Transverse colon (tissue), 4 donors: ENCODE measurements around the gene IGFL2. TPM values are rescaled to one million over a fixed set of nuclear protein-coding genes. Genes with fewer than 3 reads are reported as not detected.

Experiments used
- DNase-seq: peaks from one replicate; pipeline ENCODE4 v3.0.0-alpha.2; 2019
- H3K27ac ChIP-seq, 4 donors: fragments of 200-600 bp; sonication (generic); 2 replicates each; pipeline ENCODE4 v1.5.1; 2016 to 2018; ENCODE audit warnings: inconsistent platforms in 4 of 4
- H3K27me3 ChIP-seq: fragments of 200-600 bp; sonication (generic); 2 replicates; pipeline ENCODE4 v1.5.1; 2017; ENCODE audit warnings: inconsistent platforms
- H3K36me3 ChIP-seq, 4 donors: fragments of 200-600 bp; sonication (generic); 2 replicates each; pipeline ENCODE4 v1.5.1; 2017 to 2019; ENCODE audit warnings: inconsistent platforms in 4 of 4
- H3K4me1 ChIP-seq, 4 donors: fragments of 200-600 bp; sonication (generic); 2 replicates each; pipeline ENCODE4 v1.5.1; 2017 to 2020; ENCODE audit warnings: inconsistent platforms in 4 of 4
- H3K4me3 ChIP-seq, 4 donors: fragments of 200-600 bp; sonication (generic); 1 replicate in 1 of 4; 2 replicates in 3 of 4; pipeline versions ENCODE4 v1.5.1 to v1.6.1; 2017 to 2019; ENCODE audit warnings: inconsistent platforms in 4 of 4
- H3K9me3 ChIP-seq, 2 donors: fragments of 200-600 bp; sonication (generic); 2 replicates each; pipeline ENCODE4 v1.5.1; 2017 to 2019; ENCODE audit warnings: inconsistent platforms in 2 of 2
- CTCF ChIP-seq, 5 experiments: fragments of 200-600 bp in 3 of 5; fragments of 450-650 bp in 2 of 5; sonication (generic) in 3 of 5; IDR thresholded peaks; 1 replicate in 2 of 5; 2 replicates in 3 of 5; pipeline ENCODE4 v1.5.1; 2016 to 2017; ENCODE audit warnings: antibody characterized with exemption in 5 of 5, inconsistent platforms in 3 of 5, mild to moderate bottlenecking in 2 of 5, moderate library complexity in 1 of 5
- EP300 ChIP-seq: sonication (generic); formaldehyde crosslinking; IDR thresholded peaks from one replicate; pipeline ENCODE4 v1.6.1; 2017; ENCODE audit warnings: antibody characterized with exemption, low read depth
- POLR2A ChIP-seq: fragments of 450-650 bp; IDR thresholded peaks from one replicate; pipeline ENCODE4 v1.6.1; 2016; ENCODE audit warnings: antibody characterized with exemption, mild to moderate bottlenecking, moderate library complexity
- POLR2AphosphoS5 ChIP-seq, 3 donors: sonication (generic); formaldehyde crosslinking; IDR thresholded peaks; one replicate each; pipeline ENCODE4 v1.6.1; 2016; ENCODE audit warnings: antibody characterized with exemption in 3 of 3
- WGBS, 2 donors: methylation state at CpG; one replicate each; pipeline ENCODE4 v1.1.5; 2018; ENCODE audit warnings: low coverage in 1 of 2; 5-methylcytosine and 5-hydroxymethylcytosine counted together
- in situ Hi-C, 4 donors: fragments of 200-750 bp; cut with MboI; loops; one replicate each; pipeline versions ENCODE4 v1.15.0 to v1.15.1; 2017; ENCODE audit warnings: low sequenced_read_pairs in 3 of 4, low pct_ligation_motif_present in 1 of 4, low pct_unique_long_range_greater_than_20kb in 1 of 4
- intact Hi-C: fragments of 100-400 bp; cut with DNase I; formaldehyde crosslinking; loops from one replicate; pipeline ENCODE4 v1.15.1; 2023; ENCODE audit warnings: low total_unique reads
- total RNA-seq, 4 donors: library from RNA; depleted of rRNA; stranded (reverse); fragments of >200 nt; gene quantifications; one replicate each; pipeline ENCODE4 v1.1.0, GENCODE V29; 2016

IGFL2 gene
- total RNA-seq, 4 donors from 2014 or later: not detected

DNA sequence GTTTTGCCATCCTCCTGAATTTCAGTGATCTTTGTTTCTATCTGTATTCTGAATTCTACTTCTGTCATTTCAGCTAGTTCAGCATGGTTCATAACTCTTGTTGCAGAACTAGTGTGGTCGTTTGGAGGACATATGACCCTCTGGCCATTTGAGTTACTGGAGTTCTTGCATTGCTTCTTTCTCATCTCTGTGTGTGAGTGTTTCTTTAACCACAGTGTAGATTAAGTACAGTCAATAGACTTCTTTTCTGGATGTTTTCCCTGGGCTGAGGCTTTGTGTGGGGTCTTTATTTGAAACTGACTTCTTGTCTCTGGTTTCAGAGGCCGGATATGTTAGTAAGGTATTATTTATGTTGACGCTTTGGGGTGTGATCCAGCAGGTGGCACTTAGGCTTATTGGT is 14.7 kb downstream of the IGFL2 start:
- no peak overlapping the region for H3K27ac ChIP-seq
- no peak overlapping the region for H3K4me3 ChIP-seq
- peaks cover 0 to 18% (median 9%) of the 10 kb centered on the region in 4 donors for H3K4me1 ChIP-seq
- intact Hi-C loops: no loop called here
- TF ChIP-seq CTCF (IDR thresholded peaks at IDR 0.05): no peak
- TF ChIP-seq POLR2A: no peak
- no peak for TF ChIP-seq POLR2AphosphoS5 (IDR thresholded peaks at IDR 0.05)
- TF ChIP-seq EP300: no peak
- WGBS, 2 donors: 77 to 80% methylated on average over 1 to 3 of the region's 3 CpGs
- H3K9me3 ChIP-seq: peaks cover 9 to 12% of the 10 kb centered on the region in 2 donors
- H3K36me3 ChIP-seq: no peaks in the 10 kb centered on the region
- no peaks in the 10 kb centered on the region for H3K27me3 ChIP-seq
- no peak for DNase-seq
- in situ Hi-C loops: no loop called here

GRCh38 chr19:46173886-46174480 is 25.9 kb downstream of the IGFL2 start:
- in situ Hi-C loops: no loop called here
- 16 to 64% methylated on average over 2 to 8 of the region's 8 CpGs for WGBS, 2 donors
- no peak for TF ChIP-seq EP300
- TF ChIP-seq CTCF (IDR thresholded peaks at IDR 0.05): no peak
- TF ChIP-seq POLR2AphosphoS5 (IDR thresholded peaks at IDR 0.05): no peak
- no peak for TF ChIP-seq POLR2A

GRCh38 chr19:46176116-46176860 is 28.2 kb downstream of the IGFL2 start:
- DNase-seq: no peak
- intact Hi-C loops: no loop called here
- no peaks in the 10 kb centered on the region for H3K4me1 ChIP-seq

More at GRCh38 chr19:46173886-46174480, 25.9 kb downstream of the IGFL2 start:
- H3K4me1 ChIP-seq: no peaks in the 10 kb centered on the region
- H3K27me3 ChIP-seq: peaks cover 25% of the 10 kb centered on the region
- intact Hi-C loops: no loop called here
- DNase-seq: no peak
- H3K27ac ChIP-seq: no peak overlapping the region
- H3K4me3 ChIP-seq: no peak overlapping the region
- H3K36me3 ChIP-seq: no peaks in the 10 kb centered on the region
- no peaks in the 10 kb centered on the region for H3K9me3 ChIP-seq

More at GRCh38 chr19:46176116-46176860, 28.2 kb downstream of the IGFL2 start:
- Histone ChIP-seq H3K27ac (no peak overlapping the region), H3K36me3 (no peaks in the 10 kb centered on the region), H3K9me3 (no peaks in the 10 kb centered on the region), H3K4me3 (no peak overlapping the region), H3K27me3 (peaks cover 22% of the 10 kb centered on the region)
- no peak for TF ChIP-seq POLR2AphosphoS5 (IDR thresholded peaks at IDR 0.05)
- no peak for TF ChIP-seq CTCF (IDR thresholded peaks at IDR 0.05)
- TF ChIP-seq POLR2A: no peak
- no peak for TF ChIP-seq EP300
- 86 to 100% methylated on average over 2 to 7 of the region's 7 CpGs for WGBS, 2 donors
- in situ Hi-C loops: no loop called here
